PC-9 (cell line): ENCODE measurements around the gene MOV10L1.

Experiments
- CTCF ChIP-seq: fragments of 200-600 bp; sonication (generic); conservative IDR thresholded peaks from 2 replicates; pipeline ENCODE4 v1.6.1; 2017; ENCODE audit warnings: mixed run types, antibody characterized with exemption, mild to moderate bottlenecking, moderate library complexity
- EZH2 ChIP-seq: fragments of 200-600 bp; sonication (generic); IDR thresholded peaks from 2 replicates; pipeline ENCODE4 v1.8.0; 2017; ENCODE audit warnings: antibody characterized with exemption, low read depth

GRCh38 chr22:50072714-50073538, 16.9 kb upstream of the MOV10L1 start:
- no peak for TF ChIP-seq CTCF
- no peak for TF ChIP-seq EZH2
